Measurements from ENCODE around the gene NEDD8. TPM values are rescaled to one million over a fixed set of nuclear protein-coding genes. Genes with fewer than 3 reads are reported as not detected.

Gene NEDD8
- total RNA-seq, 1 experiment from 2014 or later: 214 TPM

- no peak overlapping the region for H2BK20ac ChIP-seq (ENCODE audit: low read depth, low read length, poor library complexity, severe bottlenecking)
- no peak overlapping the region for H4K5ac ChIP-seq (ENCODE audit: insufficient read length, low read depth, low read length)
- H2BK15ac ChIP-seq (ENCODE audit: low read depth, low read length): no peak overlapping the region
- H3K14ac ChIP-seq (ENCODE audit: insufficient read depth, low read length): no peak overlapping the region
- no peak overlapping the region for H2BK120ac ChIP-seq (ENCODE audit: low read depth, low read length, poor library complexity, severe bottlenecking)
- Mint-ChIP-seq H3K4me3 (peak overlapping the region; percentile 69 to 75; a peak in 4 of 5 replicates), H3K9me3 (no peaks in the 10 kb centered on the region; a peak in 1 of 5 replicates), H3K36me3 (ENCODE audit: insufficient read depth in 1 of 3, low read depth in 3 of 3) (peaks cover 7 to 25% (median 23%) of the 10 kb centered on the region in 3 experiments; a peak in 6 of 7 replicates), H3K27me3 (ENCODE audit: low read depth) (no peaks in the 10 kb centered on the region; the same call in 1 of the 2 replicates), H3K4me1 (peaks cover 5 to 13% of the 10 kb centered on the region in 2 experiments; a peak in 3 of 4 replicates), H3K27ac (no peak overlapping the region)
- H3K27me3 ChIP-seq (ENCODE audit: insufficient read depth, low read length): no peaks in the 10 kb centered on the region
- DNase-seq: no peak
- H3K4ac ChIP-seq (ENCODE audit: low read depth, low read length): no peak overlapping the region
- H3K9ac ChIP-seq (ENCODE audit: extremely low read depth, insufficient read length, low read length): no peak overlapping the region
- no peaks in the 10 kb centered on the region for H3K9me3 ChIP-seq (ENCODE audit: control insufficient read depth, low read depth, low read length)
- H3K18ac ChIP-seq (ENCODE audit: insufficient read length, low read depth, low read length): no peak overlapping the region
- no peak overlapping the region for H3K23ac ChIP-seq (ENCODE audit: insufficient read length, low read depth, low read length)
- H4K20me1 ChIP-seq (ENCODE audit: control insufficient read depth, insufficient read depth, insufficient read length): no peaks in the 10 kb centered on the region
- no peak overlapping the region for H3K27ac ChIP-seq (ENCODE audit: insufficient read length, low read depth, low read length)
- no peak overlapping the region for H3T11ph ChIP-seq (ENCODE audit: low read length)
- WGBS (ENCODE audit: extremely low coverage, insufficient read length, low lambda C conversion rate): no CpG with 5 or more reads among the region's 20 CpGs
- no peak overlapping the region for H4K91ac ChIP-seq (ENCODE audit: insufficient read length, low read depth, low read length)
- H3K79me2 ChIP-seq (ENCODE audit: insufficient read depth, low read length): no peaks in the 10 kb centered on the region
- no peak overlapping the region for H2BK12ac ChIP-seq (ENCODE audit: insufficient read length, low read depth, low read length)
- no peak for TF ChIP-seq CTCF (conservative IDR thresholded peaks at IDR 0.05)
- no peaks in the 10 kb centered on the region for H3K79me1 ChIP-seq (ENCODE audit: insufficient read depth, low read depth, low read length, poor library complexity, severe bottlenecking)
- no peaks in the 10 kb centered on the region for H3K4me1 ChIP-seq (ENCODE audit: insufficient read depth, low read length)
- no peak overlapping the region for H2AK5ac ChIP-seq (ENCODE audit: insufficient read length, low read length)
- no peak overlapping the region for H4K8ac ChIP-seq (replicated peaks; ENCODE audit: insufficient read length, low read depth, low read length)
- peaks cover 10% of the 10 kb centered on the region for H3K23me2 ChIP-seq (ENCODE audit: insufficient read length, low read depth, low read length, poor library complexity, severe bottlenecking)
- no peak overlapping the region for H2AFZ ChIP-seq (ENCODE audit: low read length)
- no peak overlapping the region for H3K4me2 ChIP-seq (ENCODE audit: insufficient read depth, insufficient read length, low read length)
- H3K56ac ChIP-seq (ENCODE audit: insufficient read length, low read depth, low read length): no peak overlapping the region
- no peak overlapping the region for H2BK5ac ChIP-seq (ENCODE audit: insufficient read length, low read length)
Measured at GRCh38 chr14:24172871-24173281, 59.3 kb downstream of the NEDD8 start.
